Stimulated activated CD4-positive, alpha-beta T cell treated with anti-CD3 and anti-CD28 coated beads, TNF-alpha, amount 100 ng/mL, for 48 hours (primary cell): ENCODE results near the gene GALNTL6.
"Not testable (repeated sequence)": the region's sequence is repeated elsewhere in the genome, so short reads cannot be mapped to it uniquely, and the experiment has no call there.

ENCODE experiments used
- DNase-seq, 3 donors: peaks; one replicate each; pipeline ENCODE4 v3.0.0-alpha.2; 2020; ENCODE audit warnings: low read depth in 3 of 3

GALNTL6 gene

DNA sequence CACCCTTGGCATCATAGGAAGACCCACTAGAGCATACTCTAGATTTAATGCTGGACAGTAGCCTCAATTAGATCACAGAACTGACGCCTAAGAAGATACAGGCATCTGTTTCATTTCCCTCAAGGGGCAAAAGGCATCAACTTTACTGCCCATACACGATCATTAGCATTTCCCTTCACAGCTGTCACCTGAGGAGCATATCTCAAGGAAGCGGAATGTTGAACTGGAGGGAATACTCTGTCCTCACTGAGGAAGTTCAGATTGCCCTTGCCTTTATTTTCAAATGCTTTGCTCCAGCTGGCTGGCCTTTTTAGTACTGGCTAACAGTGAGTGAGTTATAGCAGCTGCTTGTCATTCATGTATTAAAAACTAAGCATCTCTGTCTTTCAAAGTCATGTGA lies 847.0 kb downstream of the GALNTL6 start:
- DNase-seq, result no peak

DNA sequence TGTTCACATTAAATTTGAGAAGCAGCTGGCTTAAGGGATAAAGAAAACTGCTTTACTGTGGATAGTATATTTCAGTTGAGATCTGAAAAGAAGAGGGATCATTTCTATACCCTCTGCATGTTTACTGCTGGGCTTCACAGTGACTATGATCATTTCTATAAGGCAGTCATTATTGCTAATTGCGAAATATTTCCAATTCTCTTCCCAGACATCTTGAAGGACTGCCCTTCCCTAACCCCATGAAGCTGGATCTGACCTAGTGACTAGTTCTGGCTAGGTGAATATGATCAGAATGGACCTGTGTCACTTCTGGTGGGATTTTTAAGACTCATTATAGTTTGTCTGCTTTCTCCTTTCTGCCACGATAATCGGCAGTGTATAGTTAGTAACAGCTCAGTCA lies 848.9 kb downstream of the GALNTL6 start:
- no peak for DNase-seq

DNA sequence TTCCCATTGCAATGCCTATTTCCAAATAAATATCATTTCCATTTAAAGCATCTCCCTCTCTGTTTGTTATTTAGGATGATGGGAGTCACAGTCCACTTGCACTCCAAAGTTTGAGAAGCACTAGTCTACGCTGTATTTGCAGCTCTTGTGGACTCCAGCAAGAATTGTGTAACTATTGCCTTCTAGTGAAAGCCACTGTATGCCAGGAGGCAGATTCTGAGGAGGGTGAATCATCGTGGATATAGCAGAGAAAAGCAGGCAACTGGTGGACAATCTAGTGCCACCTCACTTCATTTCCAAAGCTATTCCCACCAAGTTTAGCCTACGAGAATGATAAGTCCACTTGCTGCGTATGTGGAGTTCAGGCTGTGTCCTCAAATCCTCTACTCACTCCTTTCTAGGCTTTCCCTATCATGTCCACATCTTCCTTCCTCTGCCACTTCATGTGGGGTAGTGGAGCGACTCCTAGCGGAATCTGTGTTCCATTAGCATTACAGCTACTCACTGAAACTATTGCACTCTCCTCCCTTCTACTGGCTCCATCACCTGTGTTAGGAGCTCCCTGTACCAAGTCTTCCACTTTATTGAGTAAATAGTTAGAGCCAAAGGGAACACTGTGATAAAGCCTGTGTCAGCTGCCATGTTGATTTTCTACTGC lies 853.6 kb downstream of the GALNTL6 start:
- DNase-seq, result no peak

DNA sequence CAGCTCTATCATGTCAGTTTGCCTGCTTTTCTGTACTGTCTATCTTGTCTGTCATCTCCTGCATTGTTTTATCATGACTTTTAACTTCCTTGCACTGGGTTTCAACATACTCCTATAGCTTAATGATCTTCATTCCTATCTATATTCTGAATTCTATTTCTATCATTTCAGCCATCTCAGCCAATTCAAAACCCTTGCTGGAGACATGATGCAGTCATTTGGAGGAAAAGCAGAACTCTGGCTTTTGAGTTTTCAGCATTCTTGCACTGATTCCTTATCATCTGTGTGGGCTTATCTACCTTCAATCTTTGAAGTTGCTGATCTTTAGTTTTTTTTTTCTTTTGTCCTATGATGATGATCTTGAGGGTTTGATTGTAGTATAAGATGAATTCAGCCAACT lies 861.6 kb downstream of the GALNTL6 start:
- DNase-seq, result no peak

DNA sequence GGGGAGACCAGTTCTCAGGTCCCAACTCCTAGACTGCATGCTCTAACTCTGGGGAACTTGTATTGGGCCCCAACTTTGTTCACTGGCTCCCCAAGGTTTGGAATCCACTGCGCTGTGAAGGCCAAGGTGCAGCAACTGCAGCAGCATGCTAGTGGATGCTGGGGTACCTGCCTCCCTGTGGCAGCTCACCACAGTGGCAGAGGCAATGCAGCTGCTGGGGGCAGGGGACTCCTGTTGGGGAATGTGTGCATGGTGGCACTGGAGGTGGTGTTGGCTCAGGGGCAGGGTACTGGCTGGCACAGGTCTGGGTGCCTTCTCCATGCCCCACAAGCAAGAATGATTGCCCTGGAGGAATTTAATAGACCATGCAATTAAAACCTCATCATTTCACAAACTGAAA lies 862.0 kb downstream of the GALNTL6 start:
- no peak for DNase-seq

DNA sequence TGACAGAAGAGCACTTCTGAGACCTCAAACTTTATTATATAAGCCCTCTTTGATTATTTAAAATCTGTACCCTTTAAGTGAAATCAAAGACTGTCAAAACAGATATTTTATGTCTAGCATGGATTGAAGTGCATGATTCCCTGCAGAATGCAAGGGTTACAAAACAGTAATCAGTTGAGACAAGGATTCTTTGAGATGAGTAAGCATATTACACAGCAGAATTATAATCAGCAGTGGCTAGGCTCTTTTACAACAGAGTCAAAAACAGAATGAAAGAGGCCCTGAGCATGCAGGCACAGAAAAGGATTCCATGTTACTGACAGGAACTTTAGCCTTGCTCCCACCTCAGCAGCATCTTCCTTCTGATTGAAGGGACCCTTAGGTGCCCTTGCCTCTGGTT lies 867.5 kb downstream of the GALNTL6 start:
- no peak for DNase-seq

DNA sequence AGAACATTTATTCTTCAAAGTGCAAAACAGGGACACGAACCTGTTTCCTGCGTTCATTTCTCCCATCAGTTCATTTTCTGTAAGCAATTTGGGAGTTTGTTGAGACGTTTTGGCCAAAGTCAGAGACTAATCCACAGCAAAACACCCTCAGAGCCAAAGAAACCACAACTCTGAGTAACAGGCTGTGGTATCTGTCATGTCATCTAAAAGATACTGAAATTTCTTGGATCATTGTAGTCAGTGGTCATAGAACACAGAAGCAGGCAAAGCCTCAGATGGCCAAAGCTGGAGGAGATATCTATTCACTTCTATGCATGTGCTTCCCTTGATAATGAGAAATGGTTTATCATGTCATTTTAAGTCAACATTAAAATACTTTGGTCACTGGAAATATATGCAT lies 869.8 kb downstream of the GALNTL6 start:
- no peak for DNase-seq

DNA sequence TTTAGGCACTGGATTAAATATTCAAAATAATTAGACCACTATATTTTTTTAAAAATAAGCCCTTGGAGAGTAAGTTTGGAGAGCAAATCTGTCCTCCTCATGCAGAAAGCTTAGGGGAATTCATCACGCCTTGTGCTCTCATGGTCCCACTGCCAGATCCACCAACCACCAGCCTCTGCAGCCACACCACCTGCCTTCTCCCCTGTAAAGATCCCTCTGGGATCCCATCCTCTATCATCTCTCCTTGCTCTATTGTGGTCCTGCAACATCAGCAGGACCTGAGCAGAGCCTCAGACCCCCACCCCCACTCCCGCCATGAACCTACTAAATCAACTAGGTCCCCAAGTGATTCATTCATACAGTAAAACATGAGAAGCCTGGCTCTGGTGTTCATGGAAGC lies 872.8 kb downstream of the GALNTL6 start:
- DNase-seq, result no peak

DNA sequence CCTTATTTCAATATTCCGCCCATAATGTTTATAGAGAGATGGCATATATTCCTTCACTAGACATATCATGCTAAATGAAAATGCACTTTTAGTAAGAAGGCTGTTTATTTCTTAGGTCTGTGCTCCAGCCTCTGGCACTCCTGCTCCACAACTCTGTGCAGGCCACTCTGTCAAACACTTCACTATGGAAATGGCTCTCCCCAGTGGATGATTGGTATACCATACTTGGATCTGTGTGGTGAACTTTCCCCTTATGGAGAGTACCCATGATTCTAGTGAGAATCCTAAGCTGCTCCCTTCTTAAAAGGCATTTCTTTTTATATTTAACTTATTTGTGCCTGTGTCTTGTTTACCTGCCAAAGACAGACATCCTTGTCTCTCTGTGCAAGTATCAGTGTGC lies 875.3 kb downstream of the GALNTL6 start:
- no peak for DNase-seq

DNA sequence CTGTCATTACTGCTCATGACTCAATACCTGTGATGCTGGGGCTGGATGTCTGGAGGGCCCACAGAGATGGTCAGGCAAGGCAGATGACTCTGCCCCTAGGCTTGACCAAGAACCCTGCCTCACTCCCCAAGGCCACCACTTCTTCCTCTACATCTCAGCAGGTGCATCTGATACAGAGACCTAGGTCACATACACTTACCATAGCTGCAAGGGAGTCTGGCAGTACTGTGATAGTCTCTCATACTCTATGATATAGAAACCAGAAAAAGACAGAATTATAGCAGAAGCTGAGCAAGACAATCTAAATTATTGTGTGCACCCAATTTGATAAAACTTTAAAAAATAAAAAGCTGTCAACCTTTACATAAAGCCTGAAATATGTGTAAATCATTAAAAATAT lies 878.3 kb downstream of the GALNTL6 start:
- no peak for DNase-seq

DNA sequence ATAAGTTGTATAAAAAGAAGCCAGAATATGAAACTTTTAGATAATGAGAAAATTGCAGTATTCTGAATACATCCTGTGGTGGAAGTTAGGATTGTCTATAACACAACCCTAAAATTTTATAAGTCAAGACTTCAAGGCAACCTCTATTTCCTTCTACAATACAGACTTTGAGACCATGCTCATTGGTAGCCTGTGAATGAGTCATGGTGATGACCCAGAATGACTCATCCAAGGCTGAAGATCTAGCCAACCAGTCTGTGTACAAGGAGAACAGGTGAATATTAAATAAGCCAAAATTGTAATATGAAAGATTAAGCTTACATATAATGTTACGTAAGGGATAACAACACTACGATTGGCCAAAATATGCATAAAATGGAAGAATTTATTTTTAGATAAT lies 879.5 kb downstream of the GALNTL6 start:
- no peak for DNase-seq

DNA sequence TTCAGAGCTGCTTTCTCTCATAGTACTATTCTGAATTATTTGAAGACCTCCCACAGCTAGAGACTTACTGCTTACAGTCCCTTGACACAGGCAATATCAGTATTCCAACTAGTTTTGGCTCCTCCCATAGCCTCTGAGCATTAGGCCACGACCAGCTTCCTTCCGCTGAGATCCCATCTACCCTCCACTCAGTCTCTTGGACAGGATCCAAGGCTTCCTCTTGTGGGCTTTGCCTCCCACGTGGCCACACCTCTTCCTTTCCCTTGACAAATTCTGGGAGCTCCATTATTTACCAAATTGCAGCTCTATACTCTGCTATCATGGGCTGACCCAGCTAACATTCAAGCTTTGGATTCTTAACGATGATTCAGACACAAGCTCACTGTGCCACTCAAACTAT lies 885.1 kb downstream of the GALNTL6 start:
- DNase-seq, result no peak

DNA sequence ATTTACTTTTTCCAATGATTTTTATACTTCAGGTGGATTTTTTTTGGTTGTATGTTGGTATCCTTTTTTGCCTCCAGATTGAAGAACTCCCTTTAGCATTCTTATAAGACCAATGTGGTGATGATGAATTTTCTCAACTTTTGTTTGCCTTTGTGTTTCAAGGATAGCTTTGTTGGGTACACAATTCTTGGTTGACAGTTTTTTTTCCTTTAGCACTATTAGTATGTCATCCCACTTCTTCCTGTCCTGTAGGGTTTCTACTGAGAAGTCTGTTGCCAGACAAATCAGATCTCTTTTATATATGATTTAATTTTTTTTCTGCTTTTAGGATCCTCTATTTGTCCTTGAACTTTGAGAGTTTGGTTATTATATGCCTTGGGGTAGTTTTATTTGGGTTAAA lies 892.4 kb downstream of the GALNTL6 start:
- no peak for DNase-seq

DNA sequence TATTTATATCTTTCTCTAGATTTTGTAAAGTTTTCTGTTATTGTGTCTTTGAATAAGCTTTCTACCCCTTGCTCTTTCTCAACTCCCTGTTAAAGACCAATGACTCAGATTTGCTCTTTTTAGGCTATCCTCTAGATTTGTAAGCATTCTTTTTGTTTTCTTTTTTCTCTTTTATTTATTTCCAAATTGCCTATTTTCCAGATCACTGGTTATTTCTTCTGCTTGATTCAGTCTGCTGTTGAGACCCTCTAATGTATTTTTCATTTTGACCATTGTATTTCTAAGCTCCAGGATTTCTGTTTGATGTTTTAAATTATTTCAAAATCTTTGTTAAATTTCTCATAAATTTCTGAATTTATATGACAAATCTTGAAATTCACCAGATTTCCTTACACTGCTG lies 892.8 kb downstream of the GALNTL6 start:
- no peak for DNase-seq

DNA sequence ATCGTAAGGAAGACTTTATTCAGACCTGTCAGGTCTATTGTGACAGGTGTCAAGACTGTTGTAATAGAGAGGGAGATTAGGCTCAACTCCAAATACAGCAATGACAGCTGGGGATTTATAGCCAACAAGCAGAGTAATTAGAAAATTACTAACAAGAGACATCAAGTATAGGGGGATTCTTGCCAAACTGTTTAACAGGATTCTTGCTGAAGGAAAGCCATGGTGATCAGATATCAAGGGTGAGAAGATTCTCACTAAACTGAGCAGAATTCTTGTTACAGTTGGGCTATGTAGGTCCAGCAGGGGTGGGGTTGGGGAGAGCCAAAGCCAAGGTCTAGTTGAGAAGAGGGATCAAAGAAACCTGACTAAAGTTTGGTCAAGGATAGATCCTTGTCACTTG lies 894.4 kb downstream of the GALNTL6 start:
- DNase-seq, result no peak

DNA sequence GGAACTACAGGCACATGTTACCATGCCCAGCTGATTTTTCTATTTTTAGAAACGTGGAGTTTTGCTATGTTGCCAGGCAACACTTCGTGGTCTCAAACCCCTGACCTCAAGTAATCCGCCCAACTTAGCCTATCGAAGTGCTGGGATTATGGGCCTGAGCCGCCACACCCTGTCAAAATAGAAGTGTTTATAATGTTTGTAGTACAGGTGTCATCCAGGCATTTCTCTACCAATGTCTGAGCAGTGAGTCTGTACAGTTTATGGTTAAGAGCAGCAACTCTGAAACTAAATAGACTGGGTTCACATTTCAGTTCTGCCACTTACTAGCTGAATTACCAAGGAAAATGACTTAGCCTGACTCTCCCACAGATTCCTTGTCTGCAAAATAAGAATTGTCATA lies 895.0 kb downstream of the GALNTL6 start:
- DNase-seq, result no peak

DNA sequence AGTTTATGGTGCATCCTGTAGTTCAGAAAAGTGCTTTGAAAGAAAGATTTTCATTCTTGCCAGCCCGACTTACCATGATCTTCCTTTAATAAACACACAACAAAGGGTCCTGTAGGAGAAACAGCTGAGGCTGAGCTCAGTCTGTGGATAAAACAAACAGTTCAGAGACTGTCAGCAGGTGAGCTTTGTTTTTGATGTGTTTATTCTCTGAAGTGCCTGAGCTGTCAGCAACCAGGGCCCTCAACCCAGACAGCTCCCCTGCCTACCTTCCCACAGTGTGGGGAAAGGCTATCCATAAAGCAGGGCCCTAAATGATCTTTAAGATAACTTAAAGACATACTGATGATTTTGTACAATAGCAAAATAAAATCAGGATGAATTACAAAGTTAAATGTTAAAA lies 896.2 kb downstream of the GALNTL6 start:
- no peak for DNase-seq

DNA sequence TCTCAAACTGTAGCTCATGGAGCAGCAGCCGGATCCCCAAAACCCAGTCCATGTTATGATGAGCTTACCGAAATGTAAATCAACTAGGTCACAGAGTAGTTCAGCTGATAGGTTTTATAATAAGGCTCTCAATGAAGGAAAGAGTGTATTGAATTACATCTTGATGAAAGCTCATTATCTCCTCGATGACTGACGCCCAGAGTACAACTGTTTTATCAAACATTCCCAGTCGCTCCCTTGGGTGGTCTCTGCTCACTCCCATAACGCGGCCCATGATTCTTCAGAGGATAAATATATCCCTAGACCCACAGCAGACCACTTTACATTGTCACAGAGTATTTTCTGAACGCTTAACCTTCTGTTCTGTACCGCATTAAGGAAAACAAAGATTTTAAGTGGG lies 903.1 kb downstream of the GALNTL6 start:
- no peak for DNase-seq

DNA sequence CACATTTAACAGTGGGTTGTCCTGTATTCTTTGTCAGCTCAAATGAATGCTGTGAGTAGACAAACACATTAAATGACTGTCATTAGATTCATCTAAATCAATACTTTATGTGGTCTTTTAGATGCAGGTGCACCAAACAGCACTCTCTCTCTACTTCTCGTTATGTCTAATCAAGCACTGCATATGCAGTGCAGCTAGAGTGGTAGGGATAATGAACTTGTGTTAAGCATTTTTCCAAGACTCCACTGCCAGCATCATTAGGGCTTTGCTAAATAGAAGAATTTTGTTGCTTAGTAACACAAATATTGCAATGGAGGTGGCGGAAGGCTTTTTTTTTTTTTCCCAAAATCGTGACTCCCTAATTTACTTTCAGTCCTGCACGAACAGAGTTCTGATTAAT lies 908.5 kb downstream of the GALNTL6 start:
- DNase-seq, result no peak

DNA sequence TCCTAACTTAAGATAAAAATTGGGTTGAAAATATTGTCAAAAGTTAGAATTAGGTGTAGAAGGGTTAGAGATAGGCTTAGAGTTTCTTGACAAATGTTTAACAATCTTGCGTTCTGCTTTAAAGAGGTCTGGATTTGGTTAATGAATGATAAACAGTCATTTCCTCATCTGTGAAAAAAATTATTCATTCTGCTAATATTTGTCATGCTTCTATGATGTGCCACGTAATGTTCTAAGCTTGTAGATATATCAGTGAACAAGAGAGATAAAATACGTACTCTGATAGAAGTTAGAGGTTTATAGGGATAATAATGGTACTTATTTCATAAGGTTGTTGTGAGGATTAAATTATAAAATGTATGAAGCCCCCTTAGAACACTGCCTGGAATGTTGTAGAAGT lies 912.4 kb downstream of the GALNTL6 start:
- no peak for DNase-seq

DNA sequence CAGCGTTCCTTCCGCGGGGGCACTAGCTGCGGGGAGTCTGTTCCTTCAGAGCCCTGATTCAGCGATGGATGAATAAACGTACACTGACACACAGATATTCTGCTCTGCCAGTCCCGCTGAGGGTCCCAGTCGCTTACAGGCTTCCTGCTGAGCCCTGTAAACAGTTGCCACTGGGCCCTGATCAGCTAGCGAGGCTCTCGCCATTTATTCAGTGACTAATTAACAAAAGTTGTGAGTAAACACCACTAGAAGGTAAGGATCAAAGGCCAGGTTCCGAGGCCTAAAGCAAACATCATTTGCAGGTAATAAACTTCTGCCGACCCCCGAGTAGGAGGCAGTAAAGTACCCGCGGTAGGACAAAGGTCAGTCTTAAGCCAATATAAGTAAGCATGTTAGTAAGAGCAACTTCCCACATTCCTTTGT lies 912.8 kb downstream of the GALNTL6 start:
- no peak for DNase-seq

DNA sequence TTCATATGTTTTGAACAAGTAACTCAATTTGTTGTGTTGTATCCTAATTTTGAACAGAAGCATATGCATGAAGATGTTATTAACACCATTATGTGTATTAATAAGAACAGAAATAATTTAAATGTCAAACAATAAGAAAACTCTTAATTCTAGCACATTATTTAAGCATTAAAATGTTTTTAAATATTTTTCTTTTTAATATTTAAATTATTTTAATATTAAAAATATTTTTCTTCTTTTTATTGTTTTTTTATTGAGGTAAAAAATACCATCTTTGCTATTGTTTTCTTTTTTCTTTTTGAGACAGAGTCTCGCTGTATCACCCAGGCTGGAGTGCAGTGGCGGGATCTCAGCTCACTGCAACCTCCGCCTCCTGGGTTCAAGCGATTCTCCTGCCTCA lies 914.4 kb downstream of the GALNTL6 start:
- DNase-seq, result no peak

DNA sequence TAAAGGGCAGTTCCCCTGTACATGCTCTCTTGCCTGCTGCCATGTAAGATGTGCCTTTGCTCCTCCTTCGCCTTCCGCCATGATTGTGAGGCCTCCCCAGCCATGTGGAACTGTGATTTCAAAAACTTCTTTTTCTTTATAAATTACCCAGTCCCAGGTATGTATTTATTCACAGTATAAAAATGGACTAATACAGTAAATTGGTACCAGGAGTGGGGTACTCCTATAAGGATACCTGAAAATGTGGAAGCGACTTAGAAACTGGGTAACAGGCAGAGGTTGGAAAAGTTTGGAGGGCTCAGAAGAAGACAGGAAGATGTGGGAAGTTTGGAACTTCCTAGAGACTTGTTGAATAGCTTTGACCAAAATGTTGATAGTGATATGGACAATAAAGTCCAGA lies 920.4 kb downstream of the GALNTL6 start:
- not testable (repeated sequence) for DNase-seq

DNA sequence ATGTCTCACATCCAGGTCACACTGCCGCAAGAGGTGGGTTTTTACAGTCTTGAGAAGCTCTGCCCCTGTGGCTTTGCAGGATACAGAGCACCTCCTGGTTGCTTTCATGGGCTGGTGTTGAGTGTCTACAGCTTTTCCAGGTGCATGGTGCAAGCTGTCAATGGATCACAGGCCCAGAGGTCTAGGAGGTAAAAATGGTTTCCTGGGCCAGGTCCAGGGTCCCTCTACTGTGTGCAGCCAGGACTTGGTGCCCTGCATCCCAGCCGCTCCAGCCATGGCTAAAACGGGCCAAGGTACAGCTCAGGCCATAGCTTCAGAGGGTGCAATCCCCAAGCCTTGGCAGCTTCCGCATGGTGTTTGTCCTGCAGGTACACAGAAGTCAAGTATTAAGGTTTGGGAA lies 921.4 kb downstream of the GALNTL6 start:
- no peak for DNase-seq

DNA sequence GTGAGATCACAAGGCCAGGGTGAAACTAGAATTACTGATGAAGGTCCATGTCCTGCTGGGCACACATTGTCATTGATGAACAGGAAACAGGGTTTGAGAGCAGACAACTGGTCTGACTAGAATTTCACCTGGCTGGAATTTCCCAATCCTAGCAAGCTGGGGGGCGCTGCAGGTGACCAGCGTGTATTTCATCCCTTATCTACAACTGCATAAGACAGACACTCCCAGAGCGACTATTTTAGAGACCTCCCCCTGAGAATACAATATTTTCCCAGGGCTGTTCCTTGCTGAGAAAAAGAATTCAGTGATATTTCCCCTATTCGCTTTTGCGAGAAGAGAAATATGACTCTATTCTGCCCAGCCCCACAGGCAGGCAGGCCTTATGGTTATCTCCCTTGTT lies 922.8 kb downstream of the GALNTL6 start:
- no peak for DNase-seq
